SU-DHL-6 (cell line): ENCODE data around the gene YBX3.

ENCODE experiments used
- CTCF ChIP-seq: fragments of 200-600 bp; sonication (generic); IDR thresholded peaks from one replicate; pipeline ENCODE4 v1.5.1; 2017; ENCODE audit warnings: antibody characterized with exemption, mild to moderate bottlenecking, low read length, moderate library complexity; ENCODE audit not compliant: insufficient read depth, poor library complexity, severe bottlenecking
- EZH2phosphoT487 ChIP-seq: fragments of 200-600 bp; sonication (generic), shearing (Covaris generic); conservative IDR thresholded peaks from 2 replicates; pipeline ENCODE4 v1.6.1; 2018; ENCODE audit warnings: mild to moderate bottlenecking, antibody characterized with exemption, low read length, moderate library complexity, mixed read lengths

DNA sequence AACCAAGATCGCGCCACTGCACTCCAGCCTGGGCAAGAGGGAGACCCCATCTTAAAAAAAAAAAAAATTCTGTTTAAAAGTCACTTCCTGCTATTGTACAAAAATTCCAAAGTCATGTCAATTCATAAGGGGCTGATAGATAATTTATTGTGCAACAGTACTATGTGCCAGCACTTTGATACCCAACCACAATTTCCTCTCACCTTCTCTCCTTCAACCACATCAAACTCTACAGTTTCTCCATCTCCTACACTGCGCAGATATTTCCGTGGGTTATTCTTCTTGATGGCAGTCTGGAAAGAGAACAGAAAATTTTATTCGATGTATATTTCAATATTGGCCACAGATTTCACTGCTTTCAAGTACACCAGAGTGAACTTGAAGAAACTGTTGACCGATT lies 7.6 kb downstream of the YBX3 start:
- TF ChIP-seq CTCF (no peak), EZH2phosphoT487 (no peak)
